Uterus (tissue), 2 donors: Measurements from ENCODE around the gene CIPC.

Experiments used
- POLR2A ChIP-seq, 2 donors: fragments of 450-650 bp; IDR thresholded peaks; one replicate each; pipeline ENCODE4 v1.6.1; 2016; ENCODE audit warnings: antibody characterized with exemption in 2 of 2, mild to moderate bottlenecking in 1 of 2, moderate library complexity in 1 of 2
- TF ChIP-seq, protein P1 (sequence below), 4 experiments: fragments of 200-600 bp in 2 of 4; fragments of 450-650 bp in 2 of 4; sonication (generic) in 2 of 4; IDR thresholded peaks; one replicate each; pipeline ENCODE4 v1.5.1; 2016 to 2019; ENCODE audit warnings: antibody characterized with exemption in 4 of 4, mild to moderate bottlenecking in 2 of 4, moderate library complexity in 1 of 4

DNA sequence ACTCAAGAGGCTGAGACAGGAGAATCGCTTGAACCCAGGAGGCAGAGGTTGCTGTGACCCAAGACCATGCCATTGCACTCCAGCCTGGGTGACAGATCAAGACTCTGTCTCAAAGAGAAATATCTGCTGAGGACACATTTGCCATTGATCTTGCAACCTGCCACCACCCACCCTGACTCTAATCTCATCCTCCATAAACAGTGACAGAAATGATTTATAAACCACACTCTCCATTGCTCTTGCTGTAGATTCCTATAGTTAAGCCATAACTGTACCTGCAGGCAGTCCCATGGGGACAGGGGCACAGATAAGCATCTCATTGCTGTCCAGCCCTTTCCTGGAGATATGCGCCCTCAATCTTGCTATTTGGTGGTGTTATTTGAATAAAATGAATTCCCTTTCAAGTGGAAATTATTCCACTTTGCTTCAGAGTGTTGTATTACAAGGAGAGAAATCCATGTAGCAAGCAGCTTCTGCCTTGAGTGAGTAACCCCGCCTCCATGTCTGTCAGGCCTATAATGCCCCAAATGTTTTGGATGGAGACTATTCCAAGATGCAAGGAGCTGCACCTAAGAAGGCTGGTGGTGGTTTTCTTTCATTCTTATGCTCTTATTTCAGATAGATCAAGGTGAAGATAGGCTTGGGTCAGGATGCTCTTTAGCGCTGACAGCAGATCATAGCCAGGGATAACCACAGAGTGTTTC is 46.5 kb downstream of the CIPC start:
- TF ChIP-seq, protein P1, sequence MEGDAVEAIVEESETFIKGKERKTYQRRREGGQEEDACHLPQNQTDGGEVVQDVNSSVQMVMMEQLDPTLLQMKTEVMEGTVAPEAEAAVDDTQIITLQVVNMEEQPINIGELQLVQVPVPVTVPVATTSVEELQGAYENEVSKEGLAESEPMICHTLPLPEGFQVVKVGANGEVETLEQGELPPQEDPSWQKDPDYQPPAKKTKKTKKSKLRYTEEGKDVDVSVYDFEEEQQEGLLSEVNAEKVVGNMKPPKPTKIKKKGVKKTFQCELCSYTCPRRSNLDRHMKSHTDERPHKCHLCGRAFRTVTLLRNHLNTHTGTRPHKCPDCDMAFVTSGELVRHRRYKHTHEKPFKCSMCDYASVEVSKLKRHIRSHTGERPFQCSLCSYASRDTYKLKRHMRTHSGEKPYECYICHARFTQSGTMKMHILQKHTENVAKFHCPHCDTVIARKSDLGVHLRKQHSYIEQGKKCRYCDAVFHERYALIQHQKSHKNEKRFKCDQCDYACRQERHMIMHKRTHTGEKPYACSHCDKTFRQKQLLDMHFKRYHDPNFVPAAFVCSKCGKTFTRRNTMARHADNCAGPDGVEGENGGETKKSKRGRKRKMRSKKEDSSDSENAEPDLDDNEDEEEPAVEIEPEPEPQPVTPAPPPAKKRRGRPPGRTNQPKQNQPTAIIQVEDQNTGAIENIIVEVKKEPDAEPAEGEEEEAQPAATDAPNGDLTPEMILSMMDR (IDR thresholded peaks at IDR 0.05) = no peak
- no peak for TF ChIP-seq POLR2A (IDR thresholded peaks at IDR 0.05)
